ENCODE results near the gene POU2AF2.

Gene POU2AF2

GRCh38 chr11:111334532-111335502, 89.3 kb downstream of the POU2AF2 start:
- DNase-seq, result no peak

- no peak for DNase-seq
These were observed 90.0 kb downstream of the POU2AF2 start for GRCh38 chr11:111335549-111335948.

Measured in hematopoietic multipotent progenitor cell treated with erythropoietin and hydrocortisone succinate and interleukin-3 and kit ligand, for 4 days (in vitro differentiated cells).